SK-N-SH (cell line): ENCODE results near the gene ADAMTS14. TPM values are rescaled to one million over a fixed set of nuclear protein-coding genes. Genes with fewer than 3 reads are reported as not detected.

Source experiments
- CTCF ChIA-PET: fragments of 300-600, 350-600 bp; formaldehyde crosslinking; extraction: SDS; loops from one replicate; lab custom pipeline; 2021; lab: Yijun Ruan, JAX
- POLR2A ChIA-PET: fragments of 350-600 bp; sonication (Branson Sonifier 250); formaldehyde crosslinking; extraction: SDS; loops from one replicate; lab custom pipeline; 2020; ENCODE audit warnings: antibody characterized with exemption, inconsistent platforms; lab: Yijun Ruan, JAX
- DNase-seq: peaks from one replicate; pipeline ENCODE4 v3.0.0; 2012
- H2AFZ ChIP-seq: fragments of 200-600 bp; sonication (generic); 2 replicates; pipeline ENCODE4 v1.8.1; 2016; ENCODE audit warnings: antibody characterized with exemption, mild to moderate bottlenecking, low read depth
- H3F3A ChIP-seq: fragments of 200-600 bp; sonication (generic); replicated peaks from 2 replicates; pipeline ENCODE3; 2016; ENCODE audit warnings: antibody characterized with exemption, mild to moderate bottlenecking; ENCODE audit not compliant: insufficient read depth
- H3K27ac ChIP-seq, 2 experiments: fragments of 200-500 bp in 1 of 2; fragments of 200-600 bp in 1 of 2; sonication (Bioruptor generic) in 1 of 2; sonication (generic), shearing (Covaris generic) in 1 of 2; 2 replicates each; pipeline versions ENCODE4 v1.5.1 to v1.6.1; 2014 to 2016; ENCODE audit warnings: low read depth in 2 of 2, inconsistent platforms in 1 of 2, low read length in 1 of 2, mild to moderate bottlenecking in 1 of 2, mixed read lengths in 1 of 2
- H3K27me3 ChIP-seq: fragments of 200-600 bp; sonication (generic), shearing (Covaris generic); 2 replicates; pipeline ENCODE4 v1.6.1; 2016; ENCODE audit warnings: mixed run types; ENCODE audit not compliant: insufficient read depth
- H3K36me3 ChIP-seq, 2 experiments: fragments of 200-500 bp in 1 of 2; fragments of 200-600 bp in 1 of 2; sonication (Bioruptor generic) in 1 of 2; sonication (generic) in 1 of 2; replicated peaks in 1 of 2; 2 replicates each; pipeline versions ENCODE3 to v1.5.1; 2014 to 2016; ENCODE audit warnings: low read length in 1 of 2, mild to moderate bottlenecking in 1 of 2; ENCODE audit not compliant: insufficient read depth in 2 of 2, control insufficient read depth in 1 of 2
- H3K4me1 ChIP-seq, 2 experiments: fragments of 200-500 bp in 1 of 2; fragments of 200-600 bp in 1 of 2; sonication (Bioruptor generic) in 1 of 2; sonication (generic), shearing (Covaris generic) in 1 of 2; 2 replicates each; pipeline versions ENCODE4 v1.5.1 to v1.6.1; 2014 to 2016; ENCODE audit warnings: low read depth in 1 of 2, low read length in 1 of 2, mixed run types in 1 of 2; ENCODE audit not compliant: insufficient read depth in 2 of 2, control insufficient read depth in 1 of 2
- H3K4me2 ChIP-seq: fragments of 200-600 bp; sonication (generic), shearing (Covaris generic); 2 replicates; pipeline ENCODE4 v1.6.1; 2017; ENCODE audit warnings: mixed run types
- H3K4me3 ChIP-seq, 2 experiments: fragments of 200-500 bp in 1 of 2; fragments of 200-600 bp in 1 of 2; sonication (Bioruptor generic) in 1 of 2; sonication (generic), shearing (Covaris generic) in 1 of 2; 2 replicates each; pipeline versions ENCODE4 v1.5.1 to v1.8.1; 2014 to 2016; ENCODE audit warnings: low read depth in 2 of 2, inconsistent platforms in 1 of 2, low read length in 1 of 2, mild to moderate bottlenecking in 1 of 2, mixed read lengths in 1 of 2, moderate library complexity in 1 of 2
- H3K79me2 ChIP-seq: fragments of 200-600 bp; sonication (generic); 2 replicates; pipeline ENCODE4 v1.8.1; 2017; ENCODE audit warnings: mild to moderate bottlenecking; ENCODE audit not compliant: insufficient read depth
- H3K9ac ChIP-seq: fragments of 200-600 bp; sonication (generic); 2 replicates; pipeline ENCODE4 v1.6.1; 2017; ENCODE audit warnings: mixed run types
- H3K9me2 ChIP-seq: fragments of 200-600 bp; sonication (generic); 2 replicates; pipeline ENCODE4 v1.6.1; 2017; ENCODE audit warnings: mixed run types
- H3K9me3 ChIP-seq: fragments of 200-600 bp; sonication (generic); 2 replicates; pipeline ENCODE4 v1.6.1; 2017; ENCODE audit warnings: mixed run types, mild to moderate bottlenecking, moderate library complexity
- H4K20me1 ChIP-seq: fragments of 200-600 bp; sonication (generic); 2 replicates; pipeline ENCODE4 v1.6.1; 2017; ENCODE audit warnings: mild to moderate bottlenecking, mixed run types; ENCODE audit not compliant: insufficient read depth
- CTCF ChIP-seq: fragments of 200-600 bp; sonication (generic); IDR thresholded peaks from 2 replicates; pipeline ENCODE4 v1.6.1; 2017; ENCODE audit warnings: antibody characterized with exemption, mild to moderate bottlenecking, moderate library complexity
- ELF1 ChIP-seq: IDR thresholded peaks from 2 replicates; pipeline ENCODE4 v1.4.0; 2012
- EP300 ChIP-seq, 2 experiments: IDR thresholded peaks; 2 replicates each; pipeline versions ENCODE4 v1.4.0 to v1.6.1; 2012; ENCODE audit warnings: borderline replicate concordance in 1 of 2, low read depth in 1 of 2, low read length in 1 of 2
- FOSL2 ChIP-seq: IDR thresholded peaks from 2 replicates; pipeline ENCODE4 v1.4.0; 2012; ENCODE audit warnings: low read depth, mild to moderate bottlenecking, moderate library complexity, borderline replicate concordance
- FOXJ3 ChIP-seq: sonication (generic); formaldehyde crosslinking; IDR thresholded peaks from 2 replicates; pipeline ENCODE4 v1.5.1; 2020; ENCODE audit warnings: mild to moderate bottlenecking, missing genetic modification reagents
- FOXM1 ChIP-seq: IDR thresholded peaks from 2 replicates; pipeline ENCODE4 v1.4.0; 2012; ENCODE audit warnings: low read depth, mild to moderate bottlenecking
- GATA2 ChIP-seq: sonication (generic); formaldehyde crosslinking; IDR thresholded peaks from 2 replicates; pipeline ENCODE4 v1.5.0; 2020; ENCODE audit warnings: mild to moderate bottlenecking, missing genetic modification reagents
- MAX ChIP-seq: IDR thresholded peaks from 2 replicates; pipeline ENCODE4 v1.4.0; 2012; ENCODE audit warnings: low read depth
- MEF2A ChIP-seq: IDR thresholded peaks from 2 replicates; pipeline ENCODE4 v1.4.0; 2012; ENCODE audit warnings: low read depth, borderline replicate concordance
- MXI1 ChIP-seq: IDR thresholded peaks from 2 replicates; pipeline ENCODE4 v1.6.1; 2012; ENCODE audit warnings: mild to moderate bottlenecking, low read depth, low read length, improper control_type of control experiment
- PBX3 ChIP-seq: IDR thresholded peaks from 2 replicates; pipeline ENCODE4; 2012
- POLR2AphosphoS5 ChIP-seq: IDR thresholded peaks from 2 replicates; pipeline ENCODE4 v1.6.1; 2012; ENCODE audit warnings: low read depth, low read length
- RAD21 ChIP-seq: IDR thresholded peaks from 2 replicates; pipeline ENCODE4 v1.6.1; 2012; ENCODE audit warnings: mild to moderate bottlenecking, low read length
- RCOR1 ChIP-seq: fragments of 150-350 bp; IDR thresholded peaks from 2 replicates; pipeline ENCODE4 v1.6.1; 2017; ENCODE audit warnings: antibody characterized with exemption, low read length
- RXRA ChIP-seq: IDR thresholded peaks from 2 replicates; pipeline ENCODE4 v1.4.0; 2012; ENCODE audit warnings: low read depth, mild to moderate bottlenecking, borderline replicate concordance
- SMC3 ChIP-seq: IDR thresholded peaks from 2 replicates; pipeline ENCODE4 v1.6.1; 2012; ENCODE audit warnings: low read depth, low read length, improper control_type of control experiment
- USF1 ChIP-seq: IDR thresholded peaks from 2 replicates; pipeline ENCODE4 v1.4.0; 2012; ENCODE audit warnings: low read depth, borderline replicate concordance
- USF2 ChIP-seq: fragments of 150-350 bp; IDR thresholded peaks from 2 replicates; pipeline ENCODE4 v1.6.1; 2017; ENCODE audit warnings: antibody characterized with exemption, low read length, low read depth, borderline replicate concordance
- ZBTB33 ChIP-seq: IDR thresholded peaks from 2 replicates; pipeline ENCODE4 v1.4.0; 2012; ENCODE audit warnings: low read depth, borderline replicate concordance
- WGBS: methylation state at CpG from one replicate; pipeline ENCODE4 v1.1.6; 2017; ENCODE audit warnings: low lambda C conversion rate; 5-methylcytosine and 5-hydroxymethylcytosine counted together
- polyA plus RNA-seq, 3 experiments: library from polyadenylated mRNA; depleted of rRNA; stranded (reverse); fragments of >200 nt; gene quantifications; 2 replicates each; pipeline ENCODE4 v1.2.3, GENCODE V29; 2012

The ADAMTS14 gene
- polyA plus RNA-seq, 1 of the 3 experiments (the other 2 are of a cell fraction) = 1.1 TPM

- no peaks in the 10 kb centered on the region for H3K79me2 ChIP-seq
- WGBS = 74% methylated on average over 3 of the region's 3 CpGs
- H3K4me1 ChIP-seq = peaks cover 0 to 9% of the 10 kb centered on the region in 2 experiments; a peak in 1 of 4 replicates
- H3K9me3 ChIP-seq = no peaks in the 10 kb centered on the region
- H3K27me3 ChIP-seq = no peaks in the 10 kb centered on the region
- H3K27ac ChIP-seq = no peak overlapping the region
- no peaks in the 10 kb centered on the region for H3F3A ChIP-seq
- H3K4me3 ChIP-seq = no peak overlapping the region
- no peaks in the 10 kb centered on the region for H3K9me2 ChIP-seq
- no peaks in the 10 kb centered on the region for H3K36me3 ChIP-seq
- CTCF ChIA-PET = interaction anchor here (0.7 to 1.6 kb wide), 2 partner anchors 16 to 19 kb away, joined by 3 to 4 read pairs; no protein-coding TSS in a partner anchor
- TF ChIP-seq SMC3 (no peak), MAX (no peak), PBX3 (no peak), GATA2 (CRISPR knock-in tag) (no peak), EP300 (IDR thresholded peaks at IDR 0.05; ENCODE audit: borderline replicate concordance in 1 of 2, low read depth in 1 of 2, low read length in 1 of 2) (no peak), ELF1 (no peak), RAD21 (no peak), POLR2AphosphoS5 (no peak), MEF2A (no peak), USF2 (no peak), FOXM1 (no peak), USF1 (no peak), RXRA (no peak), FOXJ3 (CRISPR knock-in tag) (no peak), FOSL2 (no peak), RCOR1 (no peak), MXI1 (no peak), ZBTB33 (no peak), CTCF (no peak)
- H4K20me1 ChIP-seq = no peaks in the 10 kb centered on the region
- POLR2A ChIA-PET = no interaction called here
- H3K4me2 ChIP-seq = no peak overlapping the region
- no peak overlapping the region for H2AFZ ChIP-seq
- H3K9ac ChIP-seq = no peak overlapping the region
- no peak for DNase-seq
Measured at GRCh38 chr10:70738006-70738760, 65.9 kb downstream of the ADAMTS14 start.
